GM21423 (cell line): Measurements from ENCODE around the gene MED27.

Experiments used
- ATAC-seq: cut with Tn5 transposase; IDR thresholded peaks from one replicate; pipeline ENCODE4 v1.9.1; 2021; ENCODE audit warnings: mild to moderate bottlenecking, moderate library complexity; ENCODE audit not compliant: unreplicated experiment

The MED27 gene

GRCh38 chr9:132079391-132080091, at the start of gene MED27:
Gene MED27 (minus strand): TSS chr9:132079867. CDS start chr9:132079844, 23 bp downstream.
- ATAC-seq = peak; percentile 96

GRCh38 chr9:132127888-132128534, 48.3 kb upstream of the MED27 start:
- ATAC-seq = no peak

- no peak for ATAC-seq
Observed at GRCh38 chr9:132126680-132127236, 47.1 kb upstream of the MED27 start.

- ATAC-seq = no peak
Observed at GRCh38 chr9:132125944-132126679, 46.4 kb upstream of the MED27 start.

DNA sequence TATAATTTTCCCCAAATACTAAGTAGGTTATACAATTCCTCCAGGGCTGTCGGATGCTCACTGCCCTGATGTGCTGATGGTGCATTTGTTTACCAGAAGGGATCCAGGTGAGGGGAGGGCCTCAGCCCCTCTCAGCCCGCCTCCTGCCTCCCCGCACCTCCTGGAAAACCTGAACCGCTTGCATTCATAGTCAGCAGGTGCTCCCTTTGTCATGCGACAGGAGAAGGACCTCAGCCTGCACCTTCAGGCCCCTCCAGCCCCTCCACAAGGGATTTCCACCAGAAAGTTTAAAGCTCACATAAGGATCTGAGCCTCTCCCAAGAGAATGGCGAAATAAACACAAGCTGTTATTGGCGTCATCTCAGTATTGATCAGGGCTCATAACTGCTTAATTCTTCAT, 45.7 kb upstream of the MED27 start:
- ATAC-seq = no peak

- ATAC-seq = no peak
Observed at GRCh38 chr9:132124800-132125199, 45.1 kb upstream of the MED27 start.

- ATAC-seq = no peak
Observed at GRCh38 chr9:132121021-132121420, 41.4 kb upstream of the MED27 start.

- no peak for ATAC-seq
Observed at GRCh38 chr9:132117694-132118093, 38.0 kb upstream of the MED27 start.

- no peak for ATAC-seq
Observed at GRCh38 chr9:132116583-132116982, 36.9 kb upstream of the MED27 start.

DNA sequence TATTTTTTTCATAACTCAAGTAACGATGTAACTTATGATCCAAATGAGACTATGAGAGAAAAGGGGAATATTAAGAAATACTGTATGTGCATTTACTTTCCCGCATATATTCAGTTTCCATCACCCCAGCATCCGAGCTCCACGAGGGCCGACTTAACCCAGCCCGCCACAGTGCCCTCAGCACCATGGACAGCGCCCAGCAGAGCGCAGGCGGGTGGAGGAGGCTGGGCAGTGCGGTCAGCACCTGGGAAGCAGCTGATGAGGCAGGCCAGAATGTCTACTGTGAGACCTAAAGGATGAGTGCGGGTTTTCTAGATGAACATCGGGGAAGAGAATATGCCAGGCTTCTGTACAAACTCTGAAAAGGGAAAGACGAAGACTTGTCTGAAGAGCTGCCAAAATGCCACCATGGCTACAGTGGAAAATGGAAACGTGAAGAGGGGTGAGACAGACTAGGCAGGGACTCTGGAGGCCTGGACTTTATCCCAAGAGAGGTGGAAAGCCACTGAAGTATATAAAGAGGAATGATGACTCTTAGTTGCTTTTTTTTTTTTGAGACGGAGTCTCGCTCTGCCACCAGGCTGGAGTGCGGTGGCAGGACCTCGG, 34.5 kb upstream of the MED27 start:
- no peak for ATAC-seq

DNA sequence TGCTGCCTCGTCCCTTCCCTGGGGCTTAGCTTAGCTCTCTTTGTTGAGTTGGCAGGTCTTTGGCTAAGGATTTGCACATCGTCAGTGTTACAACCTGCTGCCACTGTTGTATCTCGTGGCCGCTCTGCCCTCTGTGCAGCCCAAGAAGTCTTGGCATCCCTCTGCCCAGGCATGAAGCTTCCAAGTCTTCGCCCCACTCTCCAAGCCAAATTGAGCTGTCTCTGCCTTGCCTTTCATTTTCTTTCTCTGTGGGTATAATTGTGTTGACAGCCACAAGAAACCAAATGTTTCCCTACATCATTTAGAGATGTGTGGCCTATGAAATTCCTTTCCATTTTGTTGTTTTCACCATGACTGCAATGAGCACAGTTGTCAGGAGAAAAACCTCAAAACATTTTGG, 29.6 kb upstream of the MED27 start:
- no peak for ATAC-seq

GRCh38 chr9:132108728-132109127, 29.1 kb upstream of the MED27 start:
- no peak for ATAC-seq

GRCh38 chr9:132099741-132100407, 20.2 kb upstream of the MED27 start:
- ATAC-seq = no peak

- no peak for ATAC-seq
Observed at GRCh38 chr9:132099167-132099566, 19.5 kb upstream of the MED27 start.

DNA sequence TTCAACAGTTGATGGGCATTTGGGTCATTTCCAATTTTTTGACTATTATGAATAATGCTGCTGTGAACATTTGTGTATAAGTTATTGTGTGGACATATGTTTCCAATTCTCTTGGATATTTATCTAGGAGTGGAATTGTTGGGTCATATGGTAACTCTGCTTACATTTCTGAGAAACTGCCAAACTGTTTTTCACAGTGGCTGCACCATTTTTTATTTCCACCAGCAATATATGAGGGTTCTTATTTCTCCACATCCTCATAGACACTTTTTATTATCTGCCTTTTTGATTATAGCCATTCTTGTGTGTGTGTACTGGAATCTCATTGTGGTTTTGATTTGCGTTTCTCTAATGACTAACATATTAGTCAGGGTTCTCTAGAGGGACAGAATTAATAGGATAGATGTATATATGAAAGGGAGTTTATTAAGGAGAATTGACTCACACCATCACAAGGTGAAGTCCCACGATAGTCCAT, 14.7 kb upstream of the MED27 start:
- ATAC-seq = no peak

DNA sequence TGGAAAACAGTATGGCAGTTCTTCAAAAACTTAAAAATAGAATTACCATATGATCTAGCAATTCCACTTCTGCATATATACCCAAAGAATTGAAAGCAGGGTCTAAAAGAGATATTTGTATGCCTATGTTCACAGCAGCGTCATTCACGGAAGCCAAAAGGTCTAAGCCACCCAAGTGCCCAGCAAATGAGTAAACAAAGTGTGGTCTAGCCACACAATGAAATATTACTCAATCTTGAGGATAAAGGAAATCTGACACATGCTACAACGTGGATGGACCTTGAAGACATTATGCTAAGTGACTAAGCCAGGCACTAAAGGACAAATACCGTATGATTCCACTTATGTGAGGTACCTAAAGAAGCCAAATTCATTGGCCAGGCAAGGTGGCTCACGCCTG, 11.1 kb upstream of the MED27 start:
- no peak for ATAC-seq

DNA sequence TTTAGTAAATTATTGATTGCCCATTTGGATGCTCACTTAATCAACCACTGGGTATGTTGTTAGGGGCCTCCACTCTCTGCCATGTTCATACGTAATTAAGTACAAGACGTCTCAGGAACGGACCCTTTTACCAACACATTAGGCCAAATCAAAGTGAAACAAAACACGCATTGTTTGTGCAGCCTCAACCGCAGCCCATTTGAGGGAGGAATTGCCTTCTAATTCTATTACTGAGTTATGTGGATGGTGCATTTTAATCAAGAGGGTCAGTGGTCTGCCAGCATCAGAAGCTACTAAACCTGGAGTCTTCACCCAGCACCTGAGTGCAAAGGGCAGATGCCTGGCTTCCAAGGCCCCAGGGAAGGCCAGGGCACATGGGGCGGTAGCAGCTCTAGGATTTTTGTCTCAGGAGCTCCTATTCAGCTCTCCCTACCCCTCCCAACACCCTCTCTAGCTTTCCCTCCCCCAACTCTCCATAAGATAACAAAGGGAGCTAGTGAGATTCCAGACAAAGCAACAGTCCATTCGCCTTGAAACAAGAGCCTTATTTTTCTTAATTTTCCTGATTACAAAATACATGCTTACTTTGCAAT, 7.9 kb upstream of the MED27 start:
- no peak for ATAC-seq

- ATAC-seq = no peak
Observed at GRCh38 chr9:132082188-132082587, 2.5 kb upstream of the MED27 start.

DNA sequence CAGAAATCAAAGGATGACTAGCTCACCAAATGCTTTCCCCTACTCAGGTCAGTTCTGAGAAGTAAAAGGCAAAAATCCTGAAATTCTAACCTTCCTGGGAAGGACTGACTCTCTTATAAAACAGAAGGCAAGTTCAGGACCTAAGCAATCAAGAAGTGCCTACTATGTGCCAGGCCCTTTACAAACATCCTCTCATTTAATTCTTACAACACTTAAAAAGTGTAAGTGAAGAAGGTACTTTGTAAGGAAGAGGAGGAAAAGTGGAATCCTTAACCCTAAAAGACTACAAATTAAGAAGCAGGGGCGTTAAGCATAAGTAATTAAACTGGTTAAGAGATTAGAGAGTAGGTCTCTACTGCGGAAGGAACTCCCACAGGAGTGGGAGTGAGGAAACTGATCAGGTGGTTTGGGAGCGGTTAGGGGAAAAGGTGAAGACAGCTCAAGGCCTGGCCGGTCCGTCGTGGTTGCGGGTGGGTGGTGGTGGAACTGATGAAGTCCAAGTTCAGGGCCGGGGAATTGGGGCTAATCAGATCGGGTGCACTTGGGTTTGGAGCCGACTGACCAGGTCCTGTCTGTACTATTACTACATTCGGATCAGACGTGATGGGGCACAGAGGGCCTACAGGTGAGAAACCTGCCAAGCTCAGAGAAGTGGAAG, 839 bp downstream of the MED27 start:
- ATAC-seq = no peak
